K562 (cell line): ENCODE results near the gene DNAJB4. TPM values are rescaled to one million over a fixed set of nuclear protein-coding genes. Genes with fewer than 3 reads are reported as not detected.

Source experiments
- ATAC-seq: fragments of 200-7000 bp; cut with Tn5 transposase; 3 replicates; pipeline ENCODE4 v1.9.1; 2020; ENCODE audit warnings: moderate library complexity
- BruUV-seq: library from RNA; stranded (reverse); fragments of 400-500 nt; replicated peaks from 2 replicates; lab custom pipeline; 2021; lab: Mats Ljungman, UMichigan
- CTCF ChIA-PET: fragments of 300-600 bp; formaldehyde crosslinking; extraction: SDS; loops from one replicate; lab custom pipeline; 2021; ENCODE audit warnings: low intra/inter-chr PET ratio; lab: Yijun Ruan, JAX
- POLR2A ChIA-PET: fragments of 300-600, 350-650 bp; sonication (Branson Sonifier 250); formaldehyde crosslinking; extraction: SDS; loops from one replicate; lab custom pipeline; 2021; ENCODE audit warnings: antibody characterized with exemption, inconsistent platforms; lab: Yijun Ruan, JAX
- DNase-seq, 4 experiments: peaks; one replicate each; pipeline versions ENCODE4 v3.0.0 to v3.0.0-alpha.2; 2011 to 2018; ENCODE audit warnings: low spot score in 3 of 4, mixed read lengths in 3 of 4; ENCODE audit errors: extremely low read depth in 1 of 4
- FAIRE-seq: peaks from 2 replicates; lab custom pipeline; 2011; peaks lifted over from hg19 to GRCh38; lab: Jason Lieb, UNC
- H2AFZ ChIP-seq: 2 replicates; pipeline ENCODE4 v1.6.0; 2011; ENCODE audit warnings: low read depth, low read length, control low read depth, inconsistent platforms
- H3K27ac ChIP-seq: fragments of 200-600 bp; 3 replicates; pipeline ENCODE4 v1.8.0; 2011; ENCODE audit warnings: low read depth, mild to moderate bottlenecking, control low read depth, inconsistent platforms, low read length, moderate library complexity, mixed read lengths; ENCODE audit errors: extremely low read depth
- H3K27me3 ChIP-seq, 2 experiments: fragments of 300-600 bp in 1 of 2; 2 replicates in 1 of 2; 3 replicates in 1 of 2; pipeline versions ENCODE4 v1.6.0 to v1.8.0; 2011; ENCODE audit warnings: inconsistent platforms in 2 of 2, low read length in 2 of 2, mild to moderate bottlenecking in 1 of 2, mixed read lengths in 1 of 2, moderate library complexity in 1 of 2; ENCODE audit not compliant: control insufficient read depth in 2 of 2, insufficient read depth in 2 of 2
- H3K36me3 ChIP-seq: fragments of 300-600 bp; 3 replicates; pipeline ENCODE4 v1.8.0; 2011; ENCODE audit warnings: mild to moderate bottlenecking, low read length, inconsistent platforms; ENCODE audit not compliant: control insufficient read depth, insufficient read depth
- H3K4me1 ChIP-seq, 2 experiments: fragments of 200-600 bp in 1 of 2; replicated peaks in 1 of 2; 2 replicates in 1 of 2; 3 replicates in 1 of 2; pipeline versions ENCODE4 v1.5.1 to v1.8.0; 2011; ENCODE audit warnings: inconsistent platforms in 2 of 2, low read length in 2 of 2, mild to moderate bottlenecking in 1 of 2, mixed read lengths in 1 of 2, moderate library complexity in 1 of 2; ENCODE audit not compliant: control insufficient read depth in 2 of 2, insufficient read depth in 2 of 2
- H3K4me2 ChIP-seq: 2 replicates; pipeline ENCODE4 v1.6.1; 2011; ENCODE audit warnings: low read length, control low read depth, inconsistent platforms, mixed read lengths; ENCODE audit not compliant: insufficient read depth
- H3K4me3 ChIP-seq: fragments of 200-600 bp; sonication (generic), shearing (Covaris generic); 2 replicates; pipeline ENCODE4 v1.5.1; 2016; ENCODE audit warnings: control low read depth, inconsistent platforms
- H3K79me2 ChIP-seq: fragments of 200-600 bp; 3 replicates; pipeline ENCODE4 v1.8.0; 2011; ENCODE audit warnings: low read length, inconsistent platforms; ENCODE audit not compliant: control insufficient read depth, insufficient read depth
- H3K9ac ChIP-seq, 2 experiments: 2 replicates each; pipeline versions ENCODE4 v1.6.0 to v1.6.1; 2011; ENCODE audit warnings: low read depth in 2 of 2, low read length in 2 of 2, control low read depth in 1 of 2, inconsistent platforms in 1 of 2, mild to moderate bottlenecking in 1 of 2, mixed read lengths in 1 of 2; ENCODE audit not compliant: insufficient read depth in 1 of 2
- H3K9me1 ChIP-seq: one replicate; pipeline ENCODE4 v1.6.0; 2011; ENCODE audit warnings: inconsistent platforms, mild to moderate bottlenecking, low read length, moderate library complexity; ENCODE audit not compliant: control insufficient read depth, insufficient read depth
- H3K9me3 ChIP-seq: replicated peaks from 2 replicates; pipeline ENCODE4 v1.5.1; 2011; ENCODE audit warnings: low read depth, low read length, inconsistent platforms; ENCODE audit not compliant: control insufficient read depth, insufficient read depth
- H4K20me1 ChIP-seq: replicated peaks from 2 replicates; pipeline ENCODE4 v1.6.1; 2011; ENCODE audit warnings: low read length, inconsistent platforms, mixed read lengths; ENCODE audit not compliant: control insufficient read depth, insufficient read depth
- ATF1 ChIP-seq, 2 experiments: fragments of 450-650 bp in 1 of 2; IDR thresholded peaks; 2 replicates each; pipeline ENCODE4 v1.6.1; 2016; ENCODE audit warnings: missing compliant biosample characterization in 1 of 2, missing genetic modification characterization in 1 of 2
- CREM ChIP-seq: IDR thresholded peaks from 2 replicates; pipeline ENCODE4 v1.6.1; 2014; ENCODE audit warnings: antibody characterized with exemption, low read depth
- FOXJ3 ChIP-seq: sonication (generic); formaldehyde crosslinking; IDR thresholded peaks from 2 replicates; pipeline ENCODE4 v1.4.0; 2020; ENCODE audit warnings: mild to moderate bottlenecking, missing genetic modification reagents
- HDAC8 ChIP-seq: fragments of 450-650 bp; IDR thresholded peaks from 2 replicates; pipeline ENCODE4 v1.6.1; 2016; ENCODE audit warnings: mild to moderate bottlenecking, missing genetic modification characterization, moderate library complexity, missing compliant biosample characterization
- MAFF ChIP-seq: IDR thresholded peaks from 2 replicates; pipeline ENCODE4 v1.6.1; 2012; ENCODE audit warnings: low read length, improper control_type of control experiment
- NEUROD1 ChIP-seq: fragments of 150-350 bp; IDR thresholded peaks from 2 replicates; pipeline ENCODE4 v1.6.1; 2014; ENCODE audit warnings: borderline replicate concordance, low read length, low read depth; ENCODE audit not compliant: partially characterized antibody
- NFE2 ChIP-seq: IDR thresholded peaks from 2 replicates; pipeline ENCODE4 v1.6.1; 2014; ENCODE audit warnings: antibody characterized with exemption, low read depth
- PYGO2 ChIP-seq: fragments of 450-650 bp; IDR thresholded peaks from 2 replicates; pipeline ENCODE4 v1.6.1; 2016; ENCODE audit warnings: mild to moderate bottlenecking, missing genetic modification characterization, moderate library complexity, missing compliant biosample characterization
- REST ChIP-seq, 2 experiments: fragments of 450-650 bp; formaldehyde crosslinking in 1 of 2; IDR thresholded peaks; 2 replicates each; pipeline versions ENCODE4 v1.4.0 to v1.6.1; 2014 to 2020; ENCODE audit warnings: mild to moderate bottlenecking in 2 of 2, borderline replicate concordance in 1 of 2, low read depth in 1 of 2
- ZNF121 ChIP-seq: sonication (generic); formaldehyde crosslinking; conservative IDR thresholded peaks from 2 replicates; pipeline ENCODE4 v1.8.0; 2022; ENCODE audit warnings: missing genetic modification reagents
- WGBS: fragments of 100-300 bp; shearing (Covaris generic); methylation state at CpG from one replicate; pipeline ENCODE4 v1.1.6; 2016; ENCODE audit warnings: low coverage, mixed read lengths; ENCODE audit not compliant: insufficient coverage; ENCODE audit errors: missing lambda C conversion rate; 5-methylcytosine and 5-hydroxymethylcytosine counted together
- in situ Hi-C: fragments of 300-500 bp; cut with MboI; formaldehyde crosslinking; loops from 4 replicates; pipeline ENCODE4 v1.15.0; 2018; ENCODE audit warnings: inconsistent platforms, mixed read lengths
- intact Hi-C: fragments of 100-400 bp; cut with micrococcal nuclease; formaldehyde crosslinking; loops from 2 replicates; pipeline ENCODE4 v1.14.2; 2022
- polyA plus RNA-seq, 8 experiments: library from polyadenylated mRNA; depleted of rRNA in 4 of 8; stranded (reverse) in 5 of 8; unstranded in 3 of 8; fragments of >200 nt; fragmentation: Nextera tagmentation in 2 of 8; fragmentation: Illumina TruSeq in 1 of 8; extraction: Ambion mirVana in 2 of 8; extraction: Trizol in 1 of 8; gene quantifications; 2 replicates each; pipeline versions ENCODE4 v1.2.1 to v1.2.3, GENCODE V29; 2011 to 2014; ENCODE audit warnings: inconsistent platforms in 1 of 8, missing spikeins in 1 of 8
- total RNA-seq, 7 experiments: library from RNA; depleted of rRNA in 6 of 7; stranded (reverse); fragments of >200 nt in 6 of 7; fragmentation: Illumina TruSeq in 2 of 7; extraction: Trizol in 2 of 7; gene quantifications; 2 replicates each; pipeline versions ENCODE4 v1.2.1 to v1.2.3, GENCODE V29; 2011 to 2021; ENCODE audit warnings: low replicate concordance in 1 of 7

The DNAJB4 gene
- total and polyA plus RNA-seq, 9 of the 15 experiments (the other 6 are each of a cell fraction or from before 2014, with no cell fraction given) = 8.5 to 27.7 (median 19.8) TPM

- Histone ChIP-seq H3K9me3 (no peaks in the 10 kb centered on the region), H3K4me1 (0 out of 5 replicates have a peak, but pooled peaks cover 0 to 9% of the 10 kb centered on the region in 2 experiments), H3K27ac (peak overlapping the region; percentile 96), H4K20me1 (peaks cover 22% of the 10 kb centered on the region), H3K36me3 (peaks cover 57% of the 10 kb centered on the region), H3K9me1 (no peaks in the 10 kb centered on the region), H3K4me2 (peak overlapping the region; percentile 91), H2AFZ (peak overlapping the region; percentile 96), H3K79me2 (peaks cover 95% of the 10 kb centered on the region), H3K4me3 (peak overlapping the region; percentile 67), H3K27me3 (no peaks in the 10 kb centered on the region), H3K9ac (peak overlapping the region; percentile 95 to 100)
- intact Hi-C loops = loop anchor here (1.0 to 10.0 kb wide), 3 partner anchors 76 to 296 kb away; partner anchors contain the start of gene ZZZ3
- in situ Hi-C loops = loop anchor here (5.0 kb wide), 1 partner anchor 134 kb away; no protein-coding TSS in a partner anchor
- WGBS = 1% methylated on average over 32 of the region's 34 CpGs
- TSS peak; percentile 68 for BruUV-seq
- peak; percentile 74 for ATAC-seq
- peak; percentile 24 to 88 (median 54) for DNase-seq
- ChIA-PET POLR2A (interaction anchor here (0.7 to 7.9 kb wide), 20 partner anchors 10 to 262 kb away, joined by 3 to 199 read pairs (median 6); partner anchors contain the start of gene DNAJB4), CTCF (interaction anchor here (4.2 kb wide), 1 partner anchor 136 kb away, joined by 31 read pairs; no protein-coding TSS in a partner anchor)
- peak; percentile 68 for FAIRE-seq
- TF ChIP-seq FOXJ3 (CRISPR knock-in tag) = no peak
- TF ChIP-seq ZNF121 (CRISPR knock-in tag) = no peak
- TF ChIP-seq PYGO2 (tag) = no peak
- no peak for TF ChIP-seq REST (IDR thresholded peaks at IDR 0.05; ENCODE audit: borderline replicate concordance)
- no peak for TF ChIP-seq REST (CRISPR knock-in tag; IDR thresholded peaks at IDR 0.05; ENCODE audit: low read depth)
- TF ChIP-seq CREM = peak; percentile 58
- TF ChIP-seq MAFF = no peak
- no peak for TF ChIP-seq HDAC8
- TF ChIP-seq ATF1 (CRISPR knock-in tag; IDR thresholded peaks at IDR 0.05) = no peak
- TF ChIP-seq ATF1 (tag; IDR thresholded peaks at IDR 0.05) = peak; percentile 22; the same call in 1 of the 2 replicates
- TF ChIP-seq NEUROD1 = no peak
- no peak for TF ChIP-seq NFE2
Observed at GRCh38 chr1:77978293-77978968, 26.3 kb upstream of the DNAJB4 start.
